ENCODE results near the gene KAT2B.

GRCh38 chr3:20182206-20182605 lies 142.0 kb downstream of the KAT2B start:
- TF ChIP-seq CTCF (IDR thresholded peaks at IDR 0.05) (no peak), POLR2A (IDR thresholded peaks at IDR 0.05) (no peak)
